Measurements from ENCODE around the gene SAPCD2. TPM values are rescaled to one million over a fixed set of nuclear protein-coding genes. Genes with fewer than 3 reads are reported as not detected.

SAPCD2 gene
- total and polyA plus RNA-seq, 2 of the 8 experiments (the other 6 are each of a cell fraction or from before 2014, with no cell fraction given): 12.7 to 32.1 TPM

DNA sequence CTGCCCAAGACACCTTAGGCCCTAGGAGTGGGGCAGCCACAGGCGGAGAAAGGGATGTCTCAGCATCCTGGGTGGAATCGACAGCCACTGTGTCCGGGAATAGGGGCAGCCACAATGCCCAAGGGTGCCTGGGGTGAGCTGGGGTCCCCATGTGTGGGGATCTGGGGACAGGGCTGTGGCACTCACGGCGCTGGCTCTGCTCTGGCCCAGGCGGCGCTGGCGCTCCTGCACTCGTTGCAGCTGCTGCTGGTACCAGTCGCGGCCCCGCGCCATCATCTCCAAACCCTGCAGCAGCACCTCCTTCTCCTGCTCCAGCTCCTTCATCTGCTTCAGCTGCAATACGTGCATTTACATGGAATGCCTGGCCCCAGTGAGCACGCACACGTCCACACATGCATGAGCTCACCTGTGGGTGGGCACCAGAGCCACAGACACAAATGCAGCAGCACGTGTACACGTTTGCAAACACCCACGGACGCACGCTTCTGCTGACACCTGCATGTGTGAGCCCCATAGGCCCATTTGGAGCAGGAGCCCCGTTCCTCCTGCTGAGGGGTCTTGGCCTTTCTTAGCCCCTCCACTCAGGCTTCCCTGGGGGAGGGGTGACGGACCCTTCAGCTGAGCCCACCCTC, 4.9 kb downstream of the SAPCD2 start (continued):
- TF ChIP-seq NRF1 (IDR thresholded peaks at IDR 0.05; ENCODE audit: low read depth, low read length) (no peak), GABPA (IDR thresholded peaks at IDR 0.05; ENCODE audit: borderline replicate concordance, insufficient read depth, low read length) (no peak), TAF7 (optimal IDR thresholded peaks at IDR 0.05; ENCODE audit: borderline replicate concordance, low read depth, low read length) (no peak), RFX5 (IDR thresholded peaks at IDR 0.05; ENCODE audit: borderline replicate concordance, low read depth, low read length) (no peak), RXRA (IDR thresholded peaks at IDR 0.05; ENCODE audit: insufficient read depth, low read depth, low read length) (no peak), BACH1 (IDR thresholded peaks at IDR 0.05; ENCODE audit: low read length) (no peak), HDAC6 (IDR thresholded peaks at IDR 0.05; ENCODE audit: low read depth, low read length) (no peak)
